ENCODE data around the gene ACTRT3. TPM values are rescaled to one million over a fixed set of nuclear protein-coding genes. Genes with fewer than 3 reads are reported as not detected.

ACTRT3 gene
- total and polyA plus RNA-seq, 2 of the 13 experiments (the other 11 are each of a cell fraction or from before 2014, with no cell fraction given): 0.42 to 0.97 TPM

DNA sequence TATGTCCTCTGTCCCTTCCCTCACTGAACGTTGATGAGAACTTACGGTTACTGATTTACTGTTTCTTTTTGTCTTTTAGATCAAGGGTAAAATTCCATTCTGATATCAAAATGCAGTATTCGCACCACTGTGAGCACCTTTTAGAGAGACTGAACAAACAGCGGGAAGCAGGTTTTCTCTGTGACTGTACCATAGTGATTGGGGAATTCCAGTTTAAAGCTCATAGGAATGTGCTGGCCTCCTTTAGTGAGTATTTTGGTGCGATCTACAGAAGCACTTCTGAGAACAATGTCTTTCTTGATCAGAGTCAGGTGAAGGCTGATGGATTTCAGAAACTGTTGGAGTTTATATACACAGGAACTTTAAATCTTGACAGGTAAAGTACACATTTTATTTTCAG lies 4.8 kb upstream of the ACTRT3 start (continued):
- TF ChIP-seq, protein P1, sequence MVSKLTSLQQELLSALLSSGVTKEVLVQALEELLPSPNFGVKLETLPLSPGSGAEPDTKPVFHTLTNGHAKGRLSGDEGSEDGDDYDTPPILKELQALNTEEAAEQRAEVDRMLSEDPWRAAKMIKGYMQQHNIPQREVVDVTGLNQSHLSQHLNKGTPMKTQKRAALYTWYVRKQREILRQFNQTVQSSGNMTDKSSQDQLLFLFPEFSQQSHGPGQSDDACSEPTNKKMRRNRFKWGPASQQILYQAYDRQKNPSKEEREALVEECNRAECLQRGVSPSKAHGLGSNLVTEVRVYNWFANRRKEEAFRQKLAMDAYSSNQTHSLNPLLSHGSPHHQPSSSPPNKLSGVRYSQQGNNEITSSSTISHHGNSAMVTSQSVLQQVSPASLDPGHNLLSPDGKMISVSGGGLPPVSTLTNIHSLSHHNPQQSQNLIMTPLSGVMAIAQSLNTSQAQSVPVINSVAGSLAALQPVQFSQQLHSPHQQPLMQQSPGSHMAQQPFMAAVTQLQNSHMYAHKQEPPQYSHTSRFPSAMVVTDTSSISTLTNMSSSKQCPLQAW (CRISPR knock-in tag; IDR thresholded peaks at IDR 0.05): no peak
- TF ChIP-seq NCOA2 (CRISPR knock-in tag; IDR thresholded peaks at IDR 0.05) (no peak), TSC22D2 (CRISPR knock-in tag; IDR thresholded peaks at IDR 0.05; ENCODE audit: borderline replicate concordance) (no peak)

DNA sequence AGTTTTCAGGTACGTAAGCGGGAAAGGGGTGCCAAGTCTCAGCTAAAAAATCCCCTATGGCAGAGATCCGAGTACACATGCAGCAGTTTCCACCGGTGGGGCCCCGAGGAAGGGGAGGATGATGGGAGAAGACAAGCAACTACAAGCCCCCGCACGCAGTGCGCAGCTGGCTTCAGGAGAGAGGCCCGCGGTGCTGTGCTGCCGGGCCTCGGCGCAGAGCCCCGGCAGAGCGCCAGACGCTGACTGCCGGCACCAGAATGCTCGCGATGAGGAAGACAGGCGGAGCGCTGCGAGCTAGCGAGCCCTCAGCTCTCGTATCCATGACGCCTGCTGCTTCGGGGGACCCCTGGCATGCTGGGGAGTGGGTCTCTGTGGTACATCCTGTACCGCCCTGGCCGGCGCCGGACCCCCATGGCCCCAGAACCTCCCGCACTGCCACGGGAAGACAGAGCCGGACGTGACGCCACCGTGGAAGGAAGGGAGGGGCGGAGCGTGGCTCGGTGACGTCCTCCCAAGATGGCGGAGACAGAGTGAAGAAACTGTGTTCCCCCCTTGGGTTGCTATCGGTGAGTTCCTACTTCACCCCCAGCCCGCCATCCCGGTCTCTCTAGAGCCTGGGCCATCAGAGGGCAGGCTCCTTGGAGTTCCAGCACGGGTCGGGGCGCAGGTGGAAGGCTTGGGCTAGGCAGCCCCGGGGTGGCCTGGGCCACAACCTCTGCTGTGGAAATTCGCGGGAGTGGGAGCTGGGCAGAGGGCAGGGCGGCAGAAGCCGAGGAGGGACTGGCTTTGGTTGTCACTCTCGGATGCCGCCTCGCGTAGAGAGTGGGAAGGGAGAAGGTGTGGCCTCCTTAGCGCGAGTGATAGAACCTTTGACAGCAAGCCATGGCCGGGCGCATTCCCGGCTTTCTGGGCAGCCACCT lies 3.8 kb upstream of the ACTRT3 start, which contains the start of gene MYNN:
Gene MYNN (plus strand): TSS at position 500 of the 920 bp plus-strand sequence. CDS start 900 bp downstream, outside the sequence.
- H3K4me3 ChIP-seq (replicated peaks in 1 of 3; ENCODE audit: insufficient read depth in 1 of 3, low read depth in 2 of 3, low read length in 3 of 3): peak within 1 kb of the TSS; percentile 89 to 99 (median 98)
- H3K79me2 ChIP-seq (ENCODE audit: insufficient read depth, low read length): peaks cover 30% of the 10 kb centered on the region
- CTCF ChIA-PET (ENCODE audit: low intra/inter-chr PET ratio, low total read pairs): no interaction called here
- TSS peak; percentile 97 for BruUV-seq (replicated peaks)
- FAIRE-seq: peak; percentile 80
- H3K9ac ChIP-seq (ENCODE audit: insufficient read depth, low read depth, low read length): peak within 1 kb of the TSS; percentile 92
- H4K20me1 ChIP-seq (ENCODE audit: insufficient read depth, low read length): no peaks in the 10 kb centered on the region
- H3K36me3 ChIP-seq (replicated peaks in 1 of 2; ENCODE audit: control insufficient read depth in 1 of 2, insufficient read depth in 2 of 2, low read length in 2 of 2): peaks cover 6 to 15% of the 10 kb centered on the region in 2 experiments
- peak within 1 kb of the TSS; percentile 92 for H3K4me2 ChIP-seq (ENCODE audit: low read depth, low read length)
- ATAC-seq: peak; percentile 88
- in situ Hi-C loops (cut with HindIII; ENCODE audit: extremely low pct_ligation_motif_present, low pct_unique_long_range_greater_than_20kb) (no loop called here), intact Hi-C loops (cut with micrococcal nuclease; ENCODE audit: unreplicated experiment) (loop anchor here (1.0 to 5.0 kb wide), 3 partner anchors 10 to 911 kb away; no protein-coding TSS in a partner anchor)
- 1% methylated on average over 9 of the region's 61 CpGs for WGBS (ENCODE audit: low lambda C conversion rate)
- POLR2A ChIA-PET: interaction anchor here (1.1 to 2.6 kb wide), 4 partner anchors 9 to 913 kb away, joined by 3 to 29 read pairs (median 4); partner anchors contain the start of genes SEC62 and TERC
- H3K4me1 ChIP-seq (ENCODE audit: insufficient read depth, low read length): peaks cover 20% of the 10 kb centered on the region
- peaks cover 0 to 3% of the 10 kb centered on the region in 2 experiments; a peak in 1 of 5 replicates for H3K27me3 ChIP-seq (ENCODE audit: control insufficient read depth in 1 of 2, insufficient read depth in 2 of 2, low read length in 2 of 2)
- peak within 1 kb of the TSS; percentile 94 for H3K27ac ChIP-seq (ENCODE audit: extremely low read length, insufficient read depth, low read length)
- DNase-seq (ENCODE audit: low spot score): peak; percentile 81
- peak within 1 kb of the TSS; percentile 83 for H2AFZ ChIP-seq (ENCODE audit: low read length)
- no peaks in the 10 kb centered on the region for H3K9me3 ChIP-seq (ENCODE audit: low read length)
- TF ChIP-seq ZNF660 (CRISPR knock-in tag; IDR thresholded peaks at IDR 0.05; ENCODE audit: borderline replicate concordance, low read depth): no peak
- peak; percentile 89 for TF ChIP-seq KMT2B (CRISPR knock-in tag; IDR thresholded peaks at IDR 0.05)
- TF ChIP-seq ZNF367 (CRISPR knock-in tag; IDR thresholded peaks at IDR 0.05; ENCODE audit: borderline replicate concordance): peak; percentile 89; the same call in 1 of the 2 replicates
- peak; percentile 80 for TF ChIP-seq ZIK1 (CRISPR knock-in tag; IDR thresholded peaks at IDR 0.05; ENCODE audit: borderline replicate concordance, low read depth)
- TF ChIP-seq STAT5B (CRISPR knock-in tag; IDR thresholded peaks at IDR 0.05): no peak
- TF ChIP-seq ZKSCAN8 (CRISPR knock-in tag; IDR thresholded peaks at IDR 0.05; ENCODE audit: borderline replicate concordance): no peak
- TF ChIP-seq ZNF75D (CRISPR knock-in tag; IDR thresholded peaks at IDR 0.05; ENCODE audit: borderline replicate concordance): peak; percentile 81; the same call in 1 of the 2 replicates
- peak; percentile 63 for TF ChIP-seq GATA4 (IDR thresholded peaks at IDR 0.05; ENCODE audit: borderline replicate concordance, low read depth)
- TF ChIP-seq, protein P2, sequence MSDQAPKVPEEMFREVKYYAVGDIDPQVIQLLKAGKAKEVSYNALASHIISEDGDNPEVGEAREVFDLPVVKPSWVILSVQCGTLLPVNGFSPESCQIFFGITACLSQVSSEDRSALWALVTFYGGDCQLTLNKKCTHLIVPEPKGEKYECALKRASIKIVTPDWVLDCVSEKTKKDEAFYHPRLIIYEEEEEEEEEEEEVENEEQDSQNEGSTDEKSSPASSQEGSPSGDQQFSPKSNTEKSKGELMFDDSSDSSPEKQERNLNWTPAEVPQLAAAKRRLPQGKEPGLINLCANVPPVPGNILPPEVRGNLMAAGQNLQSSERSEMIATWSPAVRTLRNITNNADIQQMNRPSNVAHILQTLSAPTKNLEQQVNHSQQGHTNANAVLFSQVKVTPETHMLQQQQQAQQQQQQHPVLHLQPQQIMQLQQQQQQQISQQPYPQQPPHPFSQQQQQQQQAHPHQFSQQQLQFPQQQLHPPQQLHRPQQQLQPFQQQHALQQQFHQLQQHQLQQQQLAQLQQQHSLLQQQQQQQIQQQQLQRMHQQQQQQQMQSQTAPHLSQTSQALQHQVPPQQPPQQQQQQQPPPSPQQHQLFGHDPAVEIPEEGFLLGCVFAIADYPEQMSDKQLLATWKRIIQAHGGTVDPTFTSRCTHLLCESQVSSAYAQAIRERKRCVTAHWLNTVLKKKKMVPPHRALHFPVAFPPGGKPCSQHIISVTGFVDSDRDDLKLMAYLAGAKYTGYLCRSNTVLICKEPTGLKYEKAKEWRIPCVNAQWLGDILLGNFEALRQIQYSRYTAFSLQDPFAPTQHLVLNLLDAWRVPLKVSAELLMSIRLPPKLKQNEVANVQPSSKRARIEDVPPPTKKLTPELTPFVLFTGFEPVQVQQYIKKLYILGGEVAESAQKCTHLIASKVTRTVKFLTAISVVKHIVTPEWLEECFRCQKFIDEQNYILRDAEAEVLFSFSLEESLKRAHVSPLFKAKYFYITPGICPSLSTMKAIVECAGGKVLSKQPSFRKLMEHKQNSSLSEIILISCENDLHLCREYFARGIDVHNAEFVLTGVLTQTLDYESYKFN (CRISPR knock-in tag; conservative IDR thresholded peaks at IDR 0.05): no peak; the same call in 1 of the 2 replicates
- TF ChIP-seq NFYC (CRISPR knock-in tag; IDR thresholded peaks at IDR 0.05): 0 out of 2 replicates have a peak, but pooled peaks have one; percentile 19
- TF ChIP-seq NFE2L2 (IDR thresholded peaks at IDR 0.05; ENCODE audit: low read length): no peak
- TF ChIP-seq ELF4 (CRISPR knock-in tag; IDR thresholded peaks at IDR 0.05; ENCODE audit: borderline replicate concordance): no peak; the same call in 1 of the 2 replicates
- peak; percentile 65; the same call in 1 of the 2 replicates for TF ChIP-seq MYC (CRISPR knock-in tag; IDR thresholded peaks at IDR 0.05; ENCODE audit: borderline replicate concordance)
- peak; percentile 77 for TF ChIP-seq IRF2 (CRISPR knock-in tag; IDR thresholded peaks at IDR 0.05)
